GM12872 (cell line): Measurements from ENCODE around the gene RBCK1.

ENCODE experiments used
- TF ChIP-seq, protein P1 (sequence below): IDR thresholded peaks from 3 replicates; pipeline ENCODE4 v1.5.1; 2011; ENCODE audit warnings: low read depth, mild to moderate bottlenecking, low read length, moderate library complexity; ENCODE audit not compliant: insufficient read depth

The RBCK1 gene

DNA sequence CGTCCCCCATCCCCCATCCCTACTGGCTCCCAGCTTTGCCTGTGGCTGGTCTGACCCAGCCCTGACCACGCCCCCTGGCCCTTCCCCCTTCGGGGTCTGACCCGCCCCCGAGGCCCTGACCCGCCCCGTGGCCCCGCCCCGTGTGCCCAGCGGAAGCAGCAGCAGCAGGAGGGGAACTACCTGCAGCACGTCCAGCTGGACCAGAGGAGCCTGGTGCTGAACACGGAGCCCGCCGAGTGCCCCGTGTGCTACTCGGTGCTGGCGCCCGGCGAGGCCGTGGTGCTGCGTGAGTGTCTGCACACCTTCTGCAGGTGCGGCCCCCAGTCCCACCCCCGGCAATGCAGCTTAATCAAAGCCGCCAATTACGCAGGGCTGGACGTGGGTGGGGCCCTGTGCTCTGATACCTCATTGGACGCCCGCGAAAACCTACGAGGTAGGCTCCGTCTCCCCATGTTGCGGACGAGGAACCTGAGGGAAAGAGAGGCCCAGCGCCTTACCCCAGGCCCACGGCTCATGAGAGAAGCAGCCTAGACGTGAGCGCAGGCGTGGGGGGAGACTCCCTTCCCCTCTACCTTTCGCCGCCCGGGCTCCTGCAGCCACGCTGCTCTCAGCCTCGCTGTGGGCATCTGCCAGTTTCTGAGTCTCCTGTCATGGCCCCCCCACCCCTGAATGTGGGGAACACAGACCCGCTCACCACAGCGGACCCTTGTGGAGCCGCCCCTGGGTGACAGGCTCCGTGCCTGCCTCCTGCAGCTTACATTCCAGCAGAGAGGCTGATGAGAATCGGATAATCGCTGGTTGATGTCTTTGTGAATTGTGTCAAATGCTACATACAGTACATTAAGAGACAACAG lies 12.8 kb downstream of the RBCK1 start:
- TF ChIP-seq, protein P1, sequence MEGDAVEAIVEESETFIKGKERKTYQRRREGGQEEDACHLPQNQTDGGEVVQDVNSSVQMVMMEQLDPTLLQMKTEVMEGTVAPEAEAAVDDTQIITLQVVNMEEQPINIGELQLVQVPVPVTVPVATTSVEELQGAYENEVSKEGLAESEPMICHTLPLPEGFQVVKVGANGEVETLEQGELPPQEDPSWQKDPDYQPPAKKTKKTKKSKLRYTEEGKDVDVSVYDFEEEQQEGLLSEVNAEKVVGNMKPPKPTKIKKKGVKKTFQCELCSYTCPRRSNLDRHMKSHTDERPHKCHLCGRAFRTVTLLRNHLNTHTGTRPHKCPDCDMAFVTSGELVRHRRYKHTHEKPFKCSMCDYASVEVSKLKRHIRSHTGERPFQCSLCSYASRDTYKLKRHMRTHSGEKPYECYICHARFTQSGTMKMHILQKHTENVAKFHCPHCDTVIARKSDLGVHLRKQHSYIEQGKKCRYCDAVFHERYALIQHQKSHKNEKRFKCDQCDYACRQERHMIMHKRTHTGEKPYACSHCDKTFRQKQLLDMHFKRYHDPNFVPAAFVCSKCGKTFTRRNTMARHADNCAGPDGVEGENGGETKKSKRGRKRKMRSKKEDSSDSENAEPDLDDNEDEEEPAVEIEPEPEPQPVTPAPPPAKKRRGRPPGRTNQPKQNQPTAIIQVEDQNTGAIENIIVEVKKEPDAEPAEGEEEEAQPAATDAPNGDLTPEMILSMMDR = no peak

DNA sequence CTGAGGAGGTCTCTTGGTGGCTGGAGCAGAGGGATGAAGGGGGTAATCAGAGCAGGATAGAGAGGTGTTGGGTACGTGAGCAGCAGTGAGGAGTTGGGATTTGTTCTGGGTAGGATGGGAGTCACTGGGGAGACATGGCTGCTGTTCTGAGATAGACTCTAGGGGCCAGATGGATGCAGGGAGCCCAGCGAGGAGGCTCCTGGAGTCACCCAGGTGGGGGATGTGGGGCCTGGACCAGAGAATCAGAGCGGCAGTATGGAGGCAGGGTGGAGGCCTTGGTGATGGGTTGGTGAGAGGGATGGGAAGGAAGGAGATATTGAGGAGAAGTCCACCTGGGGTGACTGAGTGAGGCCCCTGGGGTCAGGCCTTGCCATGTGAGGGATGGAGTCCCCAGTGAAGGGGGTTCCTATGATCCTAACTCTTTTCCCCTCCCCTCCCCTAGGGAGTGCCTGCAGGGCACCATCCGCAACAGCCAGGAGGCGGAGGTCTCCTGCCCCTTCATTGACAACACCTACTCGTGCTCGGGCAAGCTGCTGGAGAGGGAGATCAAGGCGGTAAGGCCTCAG lies 13.7 kb downstream of the RBCK1 start:
- TF ChIP-seq, protein P1 = no peak

DNA sequence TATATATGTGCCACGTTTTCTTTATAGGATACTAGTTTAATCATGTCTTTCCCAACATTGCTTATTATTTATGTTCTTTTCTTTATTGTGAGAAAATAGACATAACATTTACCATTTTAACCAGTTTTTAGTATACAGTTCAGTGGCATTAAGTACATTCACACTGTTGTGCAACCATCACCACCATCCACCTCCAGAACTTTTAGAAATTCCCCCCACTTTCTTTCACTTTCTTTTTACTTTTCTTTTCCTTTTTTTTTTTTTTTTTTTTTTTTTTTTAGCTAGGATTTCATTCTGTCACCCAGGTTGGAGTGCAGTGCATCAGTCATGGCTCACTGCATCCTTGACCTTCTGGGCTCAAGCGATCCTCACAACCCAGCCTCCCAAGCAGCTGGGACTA lies 18.5 kb downstream of the RBCK1 start:
- TF ChIP-seq, protein P1 = no peak

DNA sequence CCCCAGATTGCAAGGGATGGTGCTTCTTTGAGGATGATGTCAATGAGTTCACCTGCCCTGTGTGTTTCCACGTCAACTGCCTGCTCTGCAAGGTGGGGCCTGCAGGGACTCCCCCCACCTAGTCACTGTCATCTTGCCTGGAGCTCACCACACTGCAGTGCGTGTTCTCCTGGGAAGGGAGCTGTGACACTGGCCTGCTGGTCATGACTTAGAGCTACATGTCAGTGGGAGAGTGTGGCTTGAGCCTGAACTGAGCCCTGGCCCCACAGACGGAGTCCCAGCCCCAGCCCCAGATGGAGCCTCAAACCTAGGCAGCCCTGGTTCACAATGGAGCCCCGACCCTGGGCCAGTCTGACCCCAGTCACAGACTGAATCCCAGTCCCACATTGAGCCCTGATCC lies 19.3 kb downstream of the RBCK1 start:
- TF ChIP-seq, protein P1 = no peak

DNA sequence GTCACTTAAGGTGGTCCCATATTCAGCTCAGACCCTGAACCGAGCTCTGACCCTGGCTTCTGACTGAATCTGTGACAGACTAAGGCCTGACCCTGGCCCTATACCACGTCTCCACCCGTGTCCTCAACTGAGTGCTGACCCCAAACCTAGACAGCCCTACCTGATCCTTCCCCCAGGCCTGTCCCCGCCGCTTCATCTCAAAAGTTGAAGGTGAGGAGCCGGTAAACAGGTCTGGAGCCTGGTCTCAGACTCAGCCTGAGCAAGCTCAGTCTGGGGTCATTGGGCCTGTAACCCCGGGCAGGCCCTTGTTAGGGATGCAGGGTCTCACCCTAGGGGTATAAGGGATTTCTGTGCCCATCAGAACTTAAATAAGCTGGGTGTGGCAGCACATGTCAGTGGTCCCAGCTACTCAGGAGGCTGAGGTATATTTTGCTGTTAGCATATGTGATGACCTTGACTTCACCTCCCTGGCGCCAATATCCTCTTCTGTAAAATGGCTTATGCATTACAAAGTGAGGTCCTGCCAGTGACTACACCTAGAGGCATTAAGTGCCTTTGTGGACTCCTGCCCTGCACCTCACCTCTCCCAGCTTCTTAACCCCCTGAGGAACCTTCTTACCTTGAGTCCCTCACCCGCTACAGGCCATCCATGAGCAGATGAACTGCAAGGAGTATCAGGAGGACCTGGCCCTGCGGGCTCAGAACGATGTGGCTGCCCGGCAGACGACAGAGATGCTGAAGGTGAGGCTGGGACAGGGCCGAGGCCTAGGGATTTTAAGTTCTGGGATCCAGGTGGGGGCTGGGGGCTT lies 20.0 kb downstream of the RBCK1 start:
- TF ChIP-seq, protein P1 = no peak

DNA sequence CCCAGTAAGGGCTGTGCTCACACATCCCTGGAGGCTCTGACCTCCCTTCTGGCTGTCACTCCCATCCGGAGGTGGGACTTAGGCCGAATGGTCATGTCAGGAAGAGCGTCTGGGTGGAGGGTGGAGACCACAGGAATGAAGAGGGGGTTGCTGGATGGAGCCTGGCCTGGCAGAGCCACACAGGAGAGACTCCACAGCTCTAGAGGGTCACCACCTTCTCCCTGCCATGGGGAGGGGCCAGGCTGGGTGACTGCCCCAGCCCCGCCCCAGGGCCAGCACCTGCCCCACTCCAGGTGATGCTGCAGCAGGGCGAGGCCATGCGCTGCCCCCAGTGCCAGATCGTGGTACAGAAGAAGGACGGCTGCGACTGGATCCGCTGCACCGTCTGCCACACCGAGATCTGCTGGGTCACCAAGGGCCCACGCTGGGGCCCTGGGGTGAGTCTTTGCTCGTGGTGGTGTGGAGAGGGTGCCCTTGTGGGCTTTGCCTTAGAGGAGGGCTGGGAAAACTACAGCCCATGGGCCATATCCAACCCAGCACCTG lies 20.6 kb downstream of the RBCK1 start:
- TF ChIP-seq, protein P1 = no peak
